Measurements from ENCODE around the gene CHSY1. TPM values are rescaled to one million over a fixed set of nuclear protein-coding genes. Genes with fewer than 3 reads are reported as not detected.

The CHSY1 gene
- total and polyA plus RNA-seq, 2 donors (not counting 1 experiment from before 2014, with no cell fraction given) = 4.7 to 20.3 TPM

GRCh38 chr15:101188637-101189408 is 63.0 kb downstream of the CHSY1 start:
- H3K4me1 ChIP-seq (ENCODE audit: control insufficient read depth in 2 of 2, insufficient read depth in 2 of 2, low read length in 2 of 2) = peaks cover 0 to 8% of the 10 kb centered on the region in 2 donors
- no peaks in the 10 kb centered on the region for H3K27me3 ChIP-seq (replicated peaks in 1 of 4; ENCODE audit: control extremely low read depth in 1 of 4, control insufficient read depth in 3 of 4, insufficient read depth in 4 of 4, low read length in 3 of 4)
- H3K9me3 ChIP-seq (ENCODE audit: control extremely low read depth in 1 of 3, control insufficient read depth in 2 of 3, insufficient read depth in 1 of 3, low read length in 2 of 3) = no peaks in the 10 kb centered on the region
- Mint-ChIP-seq H3K27me3 (no peaks in the 10 kb centered on the region), H3K4me1 (peaks cover 38% of the 10 kb centered on the region), H3K27ac (no peak overlapping the region), H3K9me3 (ENCODE audit: insufficient read depth) (no peaks in the 10 kb centered on the region), H3K4me3 (no peak overlapping the region)
- H3K9ac ChIP-seq (ENCODE audit: low read length) = no peak overlapping the region
- H4K20me1 ChIP-seq (ENCODE audit: control insufficient read depth, insufficient read depth, low read length, poor library complexity, severe bottlenecking) = peaks cover 61% of the 10 kb centered on the region
- ATAC-seq (ENCODE audit: low read depth) (no peak), DNase-seq (no peak)
- 93% methylated on average over 23 of the region's 29 CpGs for WGBS (ENCODE audit: insufficient coverage)
- POLR2A ChIA-PET = no interaction called here
- CTCF ChIA-PET = interaction anchor here (0.9 to 1.6 kb wide), 3 partner anchors 16 to 70 kb away, joined by 3 to 5 read pairs (median 3); no protein-coding TSS in a partner anchor
- H3K27ac ChIP-seq (ENCODE audit: low read length in 2 of 2) = no peak overlapping the region
- no peak overlapping the region for H2AFZ ChIP-seq (ENCODE audit: insufficient read depth, low read depth, low read length, poor library complexity, severe bottlenecking)
- peaks cover 86% of the 10 kb centered on the region for H3K79me2 ChIP-seq (ENCODE audit: control insufficient read depth, insufficient read depth, low read length)
- intact Hi-C loops (cut with micrococcal nuclease) = no loop called here
- H3K4me2 ChIP-seq (replicated peaks; ENCODE audit: low read depth, low read length, poor library complexity, severe bottlenecking) = no peak overlapping the region
- peaks cover 0 to 7% of the 10 kb centered on the region in 2 experiments for H3K36me3 ChIP-seq (replicated peaks in 1 of 2; ENCODE audit: control extremely low read depth in 1 of 2, control insufficient read depth in 1 of 2, extremely low read depth in 1 of 2, insufficient read depth in 2 of 2, low read length in 1 of 2)
- TF ChIP-seq, protein P1, sequence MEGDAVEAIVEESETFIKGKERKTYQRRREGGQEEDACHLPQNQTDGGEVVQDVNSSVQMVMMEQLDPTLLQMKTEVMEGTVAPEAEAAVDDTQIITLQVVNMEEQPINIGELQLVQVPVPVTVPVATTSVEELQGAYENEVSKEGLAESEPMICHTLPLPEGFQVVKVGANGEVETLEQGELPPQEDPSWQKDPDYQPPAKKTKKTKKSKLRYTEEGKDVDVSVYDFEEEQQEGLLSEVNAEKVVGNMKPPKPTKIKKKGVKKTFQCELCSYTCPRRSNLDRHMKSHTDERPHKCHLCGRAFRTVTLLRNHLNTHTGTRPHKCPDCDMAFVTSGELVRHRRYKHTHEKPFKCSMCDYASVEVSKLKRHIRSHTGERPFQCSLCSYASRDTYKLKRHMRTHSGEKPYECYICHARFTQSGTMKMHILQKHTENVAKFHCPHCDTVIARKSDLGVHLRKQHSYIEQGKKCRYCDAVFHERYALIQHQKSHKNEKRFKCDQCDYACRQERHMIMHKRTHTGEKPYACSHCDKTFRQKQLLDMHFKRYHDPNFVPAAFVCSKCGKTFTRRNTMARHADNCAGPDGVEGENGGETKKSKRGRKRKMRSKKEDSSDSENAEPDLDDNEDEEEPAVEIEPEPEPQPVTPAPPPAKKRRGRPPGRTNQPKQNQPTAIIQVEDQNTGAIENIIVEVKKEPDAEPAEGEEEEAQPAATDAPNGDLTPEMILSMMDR (IDR thresholded peaks at IDR 0.05) = no peak
- TF ChIP-seq EZH2 (IDR thresholded peaks at IDR 0.05; ENCODE audit: borderline replicate concordance, insufficient read depth, low read depth, low read length, poor library complexity, severe bottlenecking) = no peak
- no peak overlapping the region for H3K4me3 ChIP-seq (ENCODE audit: control extremely low read depth in 1 of 5, extremely low read depth in 1 of 5, insufficient read depth in 1 of 5, low read depth in 2 of 5, low read length in 4 of 5)
